Caki2 (cell line): ENCODE measurements around the gene ATP2C1. TPM values are rescaled to one million over a fixed set of nuclear protein-coding genes. Genes with fewer than 3 reads are reported as not detected.
A peak's percentile ranks its signal among the peaks of the same experiment; 100 is the strongest.

Experiments used
- DNase-seq: peaks from one replicate; pipeline ENCODE4 v3.0.0-alpha.2; 2015; ENCODE audit warnings: low read depth
- in situ Hi-C: cut with HindIII; loops from 2 replicates; pipeline ENCODE4 v1.10.0; 2016; ENCODE audit warnings: low sequenced_read_pairs, low pct_unique_long_range_greater_than_20kb, mixed read lengths
- total RNA-seq: library from RNA; depleted of rRNA; stranded (reverse); fragments of >200 nt; shearing (Covaris generic); gene quantifications from 2 replicates; pipeline ENCODE4 v1.2.3, GENCODE V29; 2014; ENCODE audit warnings: low replicate concordance

The ATP2C1 gene
- total RNA-seq, 1 experiment from 2014 or later = 21.1 TPM

- in situ Hi-C loops = no loop called here
- DNase-seq = peak; percentile 74
These were observed 1.0 kb upstream of the ATP2C1 start for GRCh38 chr3:130892759-130893375.

GRCh38 chr3:130894130-130894985 is 474 bp downstream of the ATP2C1 start:
- in situ Hi-C loops = no loop called here
- DNase-seq = no peak

GRCh38 chr3:130894986-130895280 is 1.0 kb downstream of the ATP2C1 start:
- no peak for DNase-seq
- in situ Hi-C loops = no loop called here

DNA sequence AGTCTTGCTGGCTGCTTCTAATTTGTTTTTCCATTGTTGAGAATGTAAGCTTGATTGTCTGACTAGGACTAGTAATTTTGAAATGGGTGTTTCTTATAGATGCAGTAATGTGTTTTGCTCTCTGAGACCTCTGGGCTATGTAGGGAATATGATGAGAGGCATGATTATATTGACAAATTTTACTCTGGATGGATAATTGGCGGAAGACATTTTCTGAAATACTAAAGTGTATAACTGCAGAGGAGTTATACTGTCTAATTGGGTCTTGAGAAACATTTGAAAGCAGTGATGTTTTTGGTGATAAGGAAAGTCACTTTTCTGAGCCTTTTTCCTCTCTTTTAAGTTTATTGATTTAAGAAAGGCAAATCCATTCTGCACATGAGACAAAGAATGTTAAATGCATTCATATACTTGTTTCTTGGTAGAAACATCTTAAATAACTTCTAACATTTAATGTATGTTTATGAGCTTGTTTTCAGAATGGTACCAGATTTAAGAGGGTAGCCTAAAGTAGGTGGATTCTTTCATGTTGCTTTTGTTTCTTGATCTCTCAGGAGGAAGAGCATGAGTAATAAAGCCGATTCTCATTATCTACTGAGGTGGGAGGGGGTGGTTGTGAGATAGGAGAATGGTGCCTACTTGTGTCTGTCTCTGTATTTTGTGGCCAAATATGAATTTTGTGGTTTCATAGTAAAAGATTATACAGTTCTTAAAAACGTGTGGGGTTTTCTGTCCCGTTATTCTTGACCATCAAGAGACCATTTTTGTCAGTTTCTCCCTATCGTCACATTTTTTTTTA is 2.0 kb downstream of the ATP2C1 start:
- in situ Hi-C loops = no loop called here
- DNase-seq = no peak

GRCh38 chr3:130897316-130897715 is 3.4 kb downstream of the ATP2C1 start:
- in situ Hi-C loops = no loop called here
- no peak for DNase-seq

DNA sequence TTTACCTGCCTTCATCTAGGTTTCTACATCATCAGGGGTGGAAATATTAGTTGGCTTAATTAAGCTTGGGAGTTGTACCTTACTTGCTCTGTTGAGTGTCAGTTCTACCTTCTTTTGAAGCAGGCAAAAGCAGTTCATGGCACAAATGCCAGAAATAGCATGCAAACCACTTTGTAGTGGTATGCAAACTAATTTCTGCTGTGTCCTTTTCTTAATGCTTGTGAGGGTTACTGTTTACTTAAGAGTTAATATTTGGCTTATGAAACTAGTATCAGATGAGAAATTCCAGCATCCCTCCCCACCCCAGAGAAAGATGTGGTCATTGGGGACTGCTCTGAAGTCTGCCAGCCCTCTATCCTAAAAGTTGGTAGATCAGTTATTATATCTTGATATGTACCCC is 7.1 kb downstream of the ATP2C1 start:
- DNase-seq = peak; percentile 38
- in situ Hi-C loops = no loop called here

- in situ Hi-C loops = no loop called here
These were observed 7.8 kb downstream of the ATP2C1 start for GRCh38 chr3:130901463-130902204.

DNA sequence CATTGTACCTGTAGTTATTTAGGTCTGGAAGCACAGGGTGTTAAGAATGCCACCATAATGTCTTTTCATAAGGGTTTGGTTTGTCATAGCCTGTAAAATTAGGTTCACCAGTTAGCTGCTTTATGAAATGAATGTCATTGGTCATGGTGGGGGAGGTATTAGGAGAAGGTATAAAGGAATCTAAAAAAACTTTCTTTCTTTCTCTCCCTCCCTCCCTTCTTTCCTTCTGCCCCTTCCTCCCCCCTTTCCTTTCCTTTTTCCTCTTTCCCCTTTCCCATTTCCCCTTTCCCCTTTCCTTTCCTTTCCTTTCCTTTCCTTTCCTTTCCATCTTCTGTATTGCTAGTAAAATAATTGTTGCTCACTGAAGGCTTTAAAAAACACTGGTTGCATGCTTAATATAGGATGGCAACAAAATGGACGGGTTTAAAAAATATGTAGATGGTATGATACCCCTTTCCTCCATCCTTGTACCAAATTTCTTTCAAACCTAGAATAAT is 9.6 kb downstream of the ATP2C1 start:
- in situ Hi-C loops = no loop called here
- DNase-seq = no peak

More at GRCh38 chr3:130901463-130902204, 7.8 kb downstream of the ATP2C1 start:
- DNase-seq = no peak

- no peak for DNase-seq
- in situ Hi-C loops = no loop called here
These were observed 10.6 kb downstream of the ATP2C1 start for GRCh38 chr3:130904491-130904890.

DNA sequence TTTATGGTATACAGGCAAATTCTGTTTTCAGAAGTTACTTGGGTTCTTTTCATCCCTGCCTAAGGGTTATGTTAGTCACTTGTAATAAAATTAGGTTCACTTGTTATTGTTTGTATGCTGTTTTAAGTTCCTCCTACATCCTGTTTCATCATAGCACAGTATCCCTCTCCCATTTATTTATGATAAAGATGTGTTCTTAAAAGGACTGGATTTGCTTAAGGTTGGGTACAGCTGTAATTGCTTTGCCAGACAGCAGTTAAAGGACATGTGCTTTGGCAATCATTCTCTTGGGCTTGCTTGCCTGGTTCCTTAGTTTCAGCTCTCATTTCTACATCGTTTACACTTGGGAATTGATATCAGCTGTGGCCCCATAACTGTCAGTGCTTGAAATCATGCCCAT is 11.7 kb downstream of the ATP2C1 start:
- no peak for DNase-seq
- in situ Hi-C loops = no loop called here

DNA sequence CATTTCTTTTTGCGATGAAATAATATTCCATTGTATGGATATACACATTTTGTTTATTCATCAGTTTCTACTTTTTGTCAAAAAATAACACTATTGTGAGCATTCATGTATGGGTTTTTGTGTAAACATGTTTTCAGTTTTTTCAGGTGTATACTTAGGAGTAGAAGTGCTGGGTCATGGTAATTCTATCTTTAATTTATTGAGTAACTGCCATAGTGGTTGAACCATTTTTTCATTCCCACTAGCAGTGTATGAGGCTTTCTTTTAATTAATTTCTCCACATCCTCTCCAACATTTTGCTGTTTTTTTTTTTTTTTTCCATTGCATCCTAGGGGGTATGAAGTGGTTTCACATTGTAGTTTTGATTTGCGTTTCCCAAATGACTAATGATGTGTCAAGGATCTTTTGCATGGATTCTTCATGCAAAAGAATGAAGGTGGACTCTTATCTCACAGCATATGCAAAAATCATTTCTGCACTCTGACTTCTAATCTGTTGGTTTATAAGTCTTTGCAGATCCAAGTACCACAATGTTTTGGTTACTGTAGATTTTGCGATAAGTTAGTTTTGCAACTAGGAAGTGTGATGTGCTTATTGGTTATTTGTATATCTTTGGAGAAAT is 12.6 kb downstream of the ATP2C1 start:
- in situ Hi-C loops = no loop called here
- DNase-seq = no peak

- no peak for DNase-seq
- in situ Hi-C loops = no loop called here
These were observed 13.6 kb downstream of the ATP2C1 start for GRCh38 chr3:130907500-130907899.

DNA sequence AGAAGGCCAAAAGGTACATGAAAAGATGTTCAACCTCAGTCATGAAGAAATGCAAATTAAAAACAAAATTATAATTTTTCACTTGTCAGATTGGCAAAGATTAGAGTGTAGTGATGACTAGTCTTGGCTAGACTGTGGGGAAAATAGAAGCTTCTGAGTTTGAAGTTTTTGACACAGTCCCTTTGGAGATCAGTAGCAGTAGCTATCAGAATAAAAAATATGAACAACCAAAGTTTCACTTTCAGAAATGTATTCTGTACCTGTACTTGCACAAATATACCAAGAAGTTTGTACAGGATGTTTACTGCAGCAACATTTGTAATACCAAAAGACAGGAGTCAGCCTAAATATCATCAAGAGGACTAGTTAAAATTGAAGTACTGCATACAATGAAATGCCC is 14.1 kb downstream of the ATP2C1 start:
- DNase-seq = no peak
- in situ Hi-C loops = no loop called here

DNA sequence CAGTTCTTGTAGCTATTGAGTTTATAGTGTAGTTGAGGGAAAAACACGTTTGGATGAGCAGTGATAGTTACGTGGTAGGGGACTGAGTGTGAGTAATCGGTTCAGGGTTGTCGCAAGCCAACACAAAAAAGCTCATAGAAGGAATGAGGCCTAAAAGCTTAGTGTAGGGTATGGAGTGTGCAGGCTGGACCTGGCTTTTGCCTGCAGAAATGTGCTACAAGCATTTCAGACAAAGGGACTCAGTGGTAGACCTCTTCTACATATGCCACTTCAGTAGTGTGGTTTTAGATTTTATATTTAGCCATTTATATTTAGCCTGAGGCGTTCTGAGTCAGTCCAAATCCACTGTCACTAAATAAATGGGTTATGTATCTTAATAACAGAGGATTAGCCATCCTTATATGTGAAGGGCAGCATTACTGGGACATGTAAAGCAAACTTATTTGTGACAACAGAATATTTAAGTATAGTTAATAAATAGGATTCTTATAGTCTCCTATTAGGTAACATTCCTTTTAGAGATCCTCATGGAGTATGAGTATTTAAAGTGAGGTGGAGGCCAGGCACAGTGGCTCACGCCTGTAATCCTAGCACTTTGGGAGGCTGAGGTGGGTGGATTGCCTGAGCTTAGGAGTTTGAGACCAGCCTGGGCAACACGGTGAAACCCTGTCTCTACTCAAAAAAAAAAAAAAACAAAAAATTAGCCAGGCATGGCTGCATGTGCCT is 21.8 kb downstream of the ATP2C1 start:
- in situ Hi-C loops = no loop called here
- no peak for DNase-seq

DNA sequence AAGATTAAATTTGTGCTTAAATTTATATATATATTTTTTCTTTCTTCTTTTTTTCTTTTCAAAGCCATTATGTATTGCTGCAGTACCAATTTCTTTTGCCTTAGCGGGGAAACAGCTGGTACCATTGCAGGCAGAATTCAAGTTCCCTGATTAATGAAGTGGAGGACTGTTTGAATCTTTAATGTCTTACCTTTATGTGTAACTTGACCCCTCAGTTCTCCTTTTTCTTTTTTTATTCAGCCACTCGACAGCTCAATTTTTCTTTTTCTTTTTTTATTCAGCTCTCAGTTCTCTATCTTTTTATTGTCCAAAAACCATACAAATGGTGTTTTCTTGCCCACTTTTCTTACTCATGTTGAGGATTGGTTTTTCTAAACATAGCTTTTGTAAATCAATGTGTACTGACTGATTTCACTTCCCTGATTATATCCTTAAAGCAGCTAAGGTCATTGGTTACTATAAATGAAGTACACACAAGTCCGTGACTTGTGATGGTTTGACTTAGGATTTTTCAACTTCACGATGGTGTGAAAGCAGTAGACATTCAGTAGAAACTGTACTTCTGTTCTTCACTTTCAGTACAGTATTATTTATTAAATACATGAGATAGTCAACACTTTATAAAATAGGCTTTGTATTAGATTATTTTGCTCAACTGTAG is 22.8 kb downstream of the ATP2C1 start:
- DNase-seq = no peak
- in situ Hi-C loops = no loop called here

DNA sequence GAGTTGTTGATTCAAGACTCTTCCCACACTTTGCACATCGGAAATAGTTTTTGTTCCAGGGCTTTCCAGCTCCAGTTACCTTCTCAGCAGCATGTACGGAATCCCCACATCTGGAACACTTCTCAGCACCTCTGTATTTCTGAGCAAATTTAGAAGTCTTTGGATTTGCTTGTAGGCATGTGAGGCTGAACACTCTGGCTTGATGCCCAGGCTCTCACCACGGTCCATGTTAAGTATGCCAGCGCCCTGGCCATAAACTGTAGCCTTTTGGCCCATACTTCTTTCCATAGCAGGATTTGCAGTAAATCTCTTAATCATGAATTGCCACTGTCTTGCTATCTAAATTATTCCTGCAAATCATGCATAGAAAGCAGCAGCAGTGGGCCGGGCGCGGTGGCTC is 24.4 kb downstream of the ATP2C1 start:
- no peak for DNase-seq
- in situ Hi-C loops = no loop called here

GRCh38 chr3:130925628-130926027 is 31.7 kb downstream of the ATP2C1 start:
- DNase-seq = no peak
- in situ Hi-C loops = no loop called here
